GM19035 (cell line): ENCODE results near the gene KIF26B.
"Not testable (repeated sequence)": the region's sequence is repeated elsewhere in the genome, so short reads cannot be mapped to it uniquely, and the experiment has no call there.

Experiments
- ATAC-seq: cut with Tn5 transposase; IDR thresholded peaks from one replicate; pipeline ENCODE4 v1.9.1; 2021; ENCODE audit not compliant: unreplicated experiment

The KIF26B gene

DNA sequence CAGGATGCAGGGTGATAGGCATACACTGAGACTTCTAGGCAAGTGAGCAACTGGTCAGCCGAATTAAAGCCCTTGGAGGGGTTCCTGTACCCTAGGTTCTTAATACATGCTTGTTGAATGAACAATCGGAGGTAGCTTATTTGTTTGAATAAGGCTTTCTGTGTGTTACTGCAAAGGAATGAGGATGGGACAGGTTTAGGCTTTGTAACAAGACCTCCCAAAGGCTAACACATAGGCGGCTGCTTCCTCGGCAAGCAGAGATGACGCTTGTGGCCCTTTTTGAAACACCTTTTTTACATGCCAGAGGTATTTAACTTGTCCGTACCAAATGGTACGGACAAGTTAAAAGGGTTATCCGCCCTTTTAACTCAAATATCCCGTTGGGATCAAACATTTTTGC lies 511.6 kb downstream of the KIF26B start:
- ATAC-seq = no peak

DNA sequence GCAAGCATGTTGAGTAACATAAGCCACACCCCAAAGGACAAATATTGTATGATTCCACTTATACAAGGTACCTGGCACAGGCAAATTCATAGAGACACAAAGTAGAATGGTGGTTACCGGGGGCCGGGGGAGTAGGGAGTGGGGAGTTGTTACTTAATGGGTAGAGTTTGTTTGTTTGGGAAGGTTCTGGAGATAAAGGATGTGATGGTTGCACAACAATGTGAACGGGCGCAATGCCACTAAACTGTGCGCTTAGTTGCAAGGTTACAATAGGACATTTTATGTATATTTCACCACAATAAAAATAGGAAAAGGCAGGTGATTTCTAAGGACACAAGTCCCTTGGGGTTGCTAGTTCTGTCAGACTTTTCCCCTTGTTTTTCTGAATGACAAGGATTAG lies 516.6 kb downstream of the KIF26B start:
- ATAC-seq = no peak

DNA sequence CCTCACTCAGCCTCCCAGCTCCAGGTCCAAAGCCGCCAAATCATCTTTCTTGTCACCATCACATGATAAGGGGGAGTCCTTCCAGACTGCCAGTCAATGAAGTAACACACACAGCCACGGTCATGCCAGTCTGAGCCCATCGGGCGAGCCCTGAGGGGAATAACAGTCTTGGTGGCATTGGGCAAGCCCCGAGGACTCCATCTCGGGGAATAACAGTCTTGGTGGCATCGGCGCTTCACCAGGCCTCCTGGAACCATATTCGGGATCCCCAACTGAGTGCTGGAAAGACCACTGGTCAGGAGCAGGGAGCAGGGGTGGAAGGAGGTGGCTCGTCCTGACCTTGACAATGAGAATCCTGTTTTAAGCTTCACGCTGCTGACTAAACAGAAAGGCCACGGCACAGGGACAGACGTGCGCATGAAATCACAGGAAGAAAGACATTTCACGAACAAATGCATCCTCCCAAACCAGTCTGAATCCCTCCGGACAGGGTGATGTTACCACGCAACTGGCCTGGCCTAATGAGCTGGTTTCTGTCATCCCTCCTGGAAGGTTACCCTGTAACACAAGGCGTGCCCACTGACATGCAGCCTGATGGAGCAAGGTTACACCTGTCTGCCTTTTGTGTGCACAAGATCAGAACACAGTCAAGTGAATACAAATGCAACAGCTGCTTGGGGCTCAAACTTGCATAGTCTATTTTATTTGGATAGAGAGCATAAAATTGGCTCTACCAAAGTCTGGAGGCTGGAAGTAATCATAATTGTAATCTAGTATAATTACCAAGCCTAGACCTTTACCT lies 517.4 kb downstream of the KIF26B start:
- no peak for ATAC-seq

DNA sequence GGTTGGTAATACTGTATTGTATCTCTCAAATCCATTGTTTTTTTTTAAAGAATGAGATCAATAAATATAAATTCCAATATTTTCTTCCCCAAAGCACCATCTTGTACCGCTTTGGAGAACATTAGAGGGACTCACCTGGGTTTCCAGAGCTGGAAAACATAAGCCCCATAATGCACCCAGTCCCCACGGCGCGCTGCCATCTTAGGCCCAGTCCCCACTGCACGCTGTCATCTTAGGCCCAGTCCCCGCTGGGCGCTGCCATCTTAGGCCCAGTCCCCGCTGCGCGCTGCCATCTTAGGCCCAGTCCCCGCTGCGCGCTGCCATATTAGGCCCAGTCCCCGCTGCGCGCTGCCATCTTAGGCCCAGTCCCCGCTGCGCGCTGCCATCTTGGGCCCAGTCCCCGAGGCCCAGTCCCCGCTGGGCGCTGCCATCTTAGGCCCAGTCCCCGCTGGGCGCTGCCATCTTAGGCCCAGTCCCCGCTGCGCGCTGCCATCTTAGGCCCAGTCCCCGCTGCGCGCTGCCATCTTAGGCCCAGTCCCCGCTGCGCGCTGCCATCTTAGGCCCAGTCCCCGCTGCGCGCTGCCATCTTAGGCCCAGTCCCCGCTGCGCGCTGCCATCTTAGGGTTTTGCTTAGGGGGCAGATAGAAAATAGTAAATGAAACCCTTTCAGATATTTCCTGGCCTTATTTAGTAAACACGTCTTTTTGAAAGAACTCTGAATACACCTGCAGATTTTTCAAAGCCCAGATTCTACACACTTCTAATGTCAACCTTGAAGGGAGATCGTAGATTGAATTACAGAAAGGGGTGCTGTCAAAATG lies 518.3 kb downstream of the KIF26B start:
- not testable (repeated sequence) for ATAC-seq

DNA sequence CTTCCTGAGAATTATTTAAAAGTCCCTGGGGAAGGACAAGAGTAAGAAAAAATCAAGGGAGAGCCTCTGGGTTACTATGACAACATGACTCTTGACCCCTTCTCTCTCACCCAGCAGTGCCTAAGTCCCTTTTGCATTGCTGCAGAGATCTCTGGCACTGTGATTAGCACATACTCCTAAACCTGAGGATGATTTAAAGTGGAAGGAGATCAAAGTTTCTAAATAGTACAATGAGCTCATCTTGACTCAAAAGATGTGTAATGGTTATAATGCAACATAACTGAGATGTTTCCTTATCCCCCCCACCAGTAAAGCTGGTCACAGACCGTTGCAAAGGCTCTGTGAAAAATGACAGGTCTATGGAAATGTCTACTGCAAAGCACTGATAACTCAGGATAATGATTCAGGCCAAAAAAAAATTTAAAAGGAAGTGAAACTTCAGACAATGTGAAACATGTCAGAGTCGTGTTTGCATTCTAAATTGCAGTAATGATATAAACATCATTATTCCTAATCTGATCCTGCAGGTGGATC lies 519.2 kb downstream of the KIF26B start:
- ATAC-seq = no peak

DNA sequence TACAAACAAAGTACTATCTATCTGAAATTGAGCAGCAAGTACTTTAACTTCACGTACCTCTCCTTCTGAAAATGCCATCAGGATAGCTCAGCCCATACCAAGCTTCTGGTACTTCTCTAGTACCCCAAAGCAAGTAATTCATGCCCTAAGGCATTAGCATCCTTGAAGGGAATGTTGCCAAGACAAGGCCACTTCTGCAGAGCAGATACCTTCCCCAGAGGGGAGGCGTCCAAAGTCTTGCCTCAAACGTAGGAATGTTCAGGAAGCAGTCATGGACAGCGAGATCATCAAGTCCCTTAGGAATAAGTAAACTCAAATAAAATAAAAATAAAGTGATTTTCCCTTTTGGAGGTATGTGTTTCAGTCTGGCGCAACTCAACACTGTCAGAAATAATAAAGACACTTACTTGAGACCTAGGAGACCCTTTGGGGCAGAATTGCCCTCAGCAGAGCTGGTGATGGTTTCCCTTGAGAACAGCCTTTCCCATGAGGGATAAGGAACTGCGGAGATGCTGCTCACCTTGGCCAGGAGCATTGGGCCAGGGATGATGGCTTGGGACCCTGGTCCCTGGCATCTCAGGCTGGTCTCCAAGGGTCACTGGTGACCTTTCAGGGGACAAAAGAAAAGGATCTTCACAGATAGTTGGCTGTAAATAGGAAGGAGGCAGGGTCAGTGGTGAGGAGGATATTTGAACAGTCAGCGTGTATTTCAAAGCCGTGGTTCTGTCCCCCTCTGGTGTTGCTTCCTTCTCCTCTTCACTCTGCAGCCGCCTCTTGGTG lies 522.9 kb downstream of the KIF26B start:
- ATAC-seq = no peak

DNA sequence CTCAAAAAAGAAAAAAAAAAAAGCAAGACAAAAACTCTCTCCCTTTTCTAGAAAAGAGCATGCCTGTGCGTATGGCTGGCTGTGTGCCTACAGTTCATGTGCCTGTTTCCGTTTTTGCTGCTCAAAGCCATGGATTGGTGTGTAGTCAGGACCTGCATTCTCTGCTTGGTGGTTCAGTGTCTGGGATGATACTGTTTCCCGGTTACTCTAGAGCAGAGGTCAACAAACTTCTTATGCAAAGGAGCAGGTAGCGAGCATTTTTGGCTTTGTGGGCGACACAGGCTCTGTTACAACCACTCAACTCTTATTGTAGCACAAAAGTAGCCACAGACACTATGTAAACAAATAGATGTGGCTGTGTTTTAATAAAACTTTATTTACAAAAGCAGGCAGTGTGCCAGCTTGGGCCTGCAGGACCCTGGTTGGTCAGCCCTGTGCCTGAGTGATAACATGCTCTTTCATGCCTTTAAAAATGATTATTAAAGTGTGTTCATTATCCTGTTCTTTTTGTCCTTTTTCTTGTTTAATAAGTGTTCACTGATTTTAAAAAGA lies 524.2 kb downstream of the KIF26B start:
- ATAC-seq = no peak

DNA sequence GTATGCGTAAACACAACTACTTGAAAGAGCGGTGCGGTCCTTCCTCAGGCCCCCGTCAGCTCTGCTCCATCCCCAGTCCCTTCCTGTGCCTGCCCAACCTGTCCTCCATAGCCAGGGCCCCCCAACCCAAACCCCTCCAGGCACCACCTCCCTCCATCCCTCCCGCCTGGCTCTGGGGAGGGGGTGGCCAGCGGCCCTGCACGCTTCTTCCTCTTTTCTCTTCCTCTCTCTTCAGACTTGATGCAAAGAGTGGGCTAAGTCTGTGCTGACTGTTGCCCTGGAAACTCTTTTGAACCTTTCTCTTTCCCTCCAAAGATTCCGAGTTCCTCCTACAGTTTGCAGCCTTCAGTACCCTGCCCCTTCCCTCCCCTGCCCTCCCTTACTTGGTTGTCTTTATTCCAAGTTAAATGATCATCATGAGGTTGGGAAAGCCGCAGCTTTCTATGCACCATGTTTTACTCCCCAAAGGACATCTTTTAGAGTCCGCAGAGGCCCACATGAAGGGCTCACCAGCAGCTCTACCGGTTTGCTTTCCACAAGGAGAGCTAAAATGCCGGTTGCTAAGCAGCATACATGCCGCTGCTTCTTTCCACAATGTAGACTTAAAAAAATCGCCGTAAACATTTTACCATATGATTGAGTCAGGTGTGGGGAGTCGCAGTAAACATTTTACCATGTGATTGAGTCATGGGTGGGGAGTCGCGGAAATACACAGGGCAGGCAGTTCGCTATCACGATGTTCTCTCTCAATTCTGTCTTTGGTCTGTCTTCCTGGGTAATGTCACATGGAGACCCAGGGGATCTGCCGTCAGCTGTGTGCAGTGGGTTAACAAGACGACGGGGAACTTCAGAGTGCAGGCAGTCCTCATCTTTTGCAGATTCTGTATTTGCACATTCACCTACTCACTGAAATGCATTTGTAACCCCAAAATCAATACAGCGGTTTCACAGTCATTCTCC lies 525.3 kb downstream of the KIF26B start:
- no peak for ATAC-seq

DNA sequence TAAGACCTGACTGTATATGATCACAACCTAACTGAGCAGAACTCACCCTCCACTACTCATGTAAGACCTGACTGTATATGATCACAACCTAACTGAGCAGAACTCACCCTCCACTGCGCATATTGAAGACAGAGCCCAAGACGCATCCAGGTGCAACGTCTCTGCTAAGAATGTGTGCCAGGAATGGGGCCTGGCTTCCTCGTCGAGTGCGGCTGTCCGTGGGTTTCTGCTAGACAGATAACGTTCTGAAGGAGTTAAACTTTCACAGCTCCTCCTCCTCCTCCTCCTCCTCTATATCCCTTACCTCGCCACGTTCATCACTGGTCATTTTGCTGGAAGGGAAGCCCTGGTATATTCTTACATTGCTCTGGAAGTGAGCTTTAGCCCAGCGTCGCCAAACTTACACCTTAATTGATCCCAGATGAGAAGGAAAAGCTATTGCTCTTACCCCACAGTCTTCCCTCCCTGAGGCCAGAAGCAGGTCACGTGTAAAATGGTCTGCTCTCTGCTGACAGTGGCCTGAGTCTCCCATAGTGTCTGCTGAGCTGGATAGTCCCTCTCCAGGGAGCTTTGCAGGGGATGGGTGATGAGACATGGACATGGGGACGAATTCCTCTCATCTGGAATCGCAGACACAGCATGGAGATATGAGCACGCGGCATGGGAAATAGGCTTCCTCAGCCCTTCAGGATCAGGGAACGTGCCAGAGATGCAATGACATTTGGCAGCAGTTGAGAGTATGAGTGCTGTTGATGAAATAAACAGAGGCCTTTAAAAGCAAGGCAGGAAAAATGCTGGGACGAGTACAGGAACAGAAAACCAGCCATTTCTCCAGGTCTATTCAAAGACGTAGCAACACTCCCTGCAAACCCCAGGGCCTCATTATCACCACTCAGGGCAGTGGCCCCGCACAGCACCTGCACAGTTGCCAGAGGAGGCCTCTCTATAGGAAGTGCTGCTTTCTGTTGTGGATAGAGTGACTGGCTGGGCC lies 528.1 kb downstream of the KIF26B start:
- ATAC-seq = no peak

DNA sequence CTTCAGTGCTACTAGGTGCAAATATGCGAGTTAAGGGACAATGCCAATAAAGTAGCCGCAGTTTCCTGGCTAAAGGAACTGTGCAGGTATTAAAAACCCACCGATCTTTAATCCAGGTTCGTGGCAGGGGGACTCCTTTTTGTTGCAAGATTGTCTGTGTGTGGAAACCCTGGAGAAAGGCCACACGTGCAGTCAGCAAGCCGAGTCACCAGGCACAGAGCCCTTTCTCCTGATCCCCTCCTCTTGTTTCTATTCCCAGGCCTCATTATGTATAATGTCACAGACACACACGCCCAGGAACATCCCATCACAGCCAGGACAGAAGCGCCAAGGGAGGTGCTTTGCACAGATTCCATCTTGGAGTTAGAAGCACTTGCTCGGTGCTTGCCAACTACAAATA lies 528.9 kb downstream of the KIF26B start:
- ATAC-seq = no peak

DNA sequence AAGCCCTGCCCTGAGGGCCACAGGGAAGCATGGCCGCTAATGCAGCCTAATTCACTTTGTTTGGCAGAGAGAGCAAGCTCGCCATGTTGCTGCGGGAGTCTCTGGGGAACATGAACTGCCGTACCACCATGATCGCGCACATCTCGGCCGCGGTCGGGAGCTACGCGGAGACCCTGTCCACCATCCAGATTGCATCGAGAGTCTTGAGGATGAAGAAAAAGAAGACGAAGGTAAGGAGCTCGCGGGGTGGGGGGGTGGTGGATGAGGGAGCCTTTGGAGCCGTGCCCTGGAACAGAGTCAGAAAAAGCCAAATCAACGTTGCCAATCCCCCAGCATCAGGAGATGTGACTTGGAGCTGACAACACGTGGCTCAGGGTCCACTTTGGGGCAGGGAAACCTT lies 529.4 kb downstream of the KIF26B start:
- ATAC-seq = no peak

DNA sequence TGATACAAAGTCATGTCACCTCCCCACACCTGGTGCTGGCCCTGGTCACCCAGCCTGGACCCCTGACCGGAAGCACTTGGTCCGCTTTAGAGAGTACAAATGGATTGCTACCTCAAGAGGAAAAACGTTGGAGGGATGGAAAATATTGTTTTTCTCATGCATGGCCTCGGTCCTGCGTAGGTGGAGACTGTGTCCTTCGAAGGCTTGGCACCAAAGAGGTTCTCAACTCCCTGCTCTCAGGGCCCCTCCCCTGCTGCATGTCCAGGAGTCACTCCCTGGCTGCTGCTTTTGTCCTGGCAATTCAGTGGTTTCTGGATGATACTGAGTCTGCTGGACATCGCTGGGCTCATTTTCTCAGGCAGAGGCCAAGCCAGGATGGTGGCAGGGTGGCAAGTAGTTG lies 529.8 kb downstream of the KIF26B start:
- no peak for ATAC-seq

DNA sequence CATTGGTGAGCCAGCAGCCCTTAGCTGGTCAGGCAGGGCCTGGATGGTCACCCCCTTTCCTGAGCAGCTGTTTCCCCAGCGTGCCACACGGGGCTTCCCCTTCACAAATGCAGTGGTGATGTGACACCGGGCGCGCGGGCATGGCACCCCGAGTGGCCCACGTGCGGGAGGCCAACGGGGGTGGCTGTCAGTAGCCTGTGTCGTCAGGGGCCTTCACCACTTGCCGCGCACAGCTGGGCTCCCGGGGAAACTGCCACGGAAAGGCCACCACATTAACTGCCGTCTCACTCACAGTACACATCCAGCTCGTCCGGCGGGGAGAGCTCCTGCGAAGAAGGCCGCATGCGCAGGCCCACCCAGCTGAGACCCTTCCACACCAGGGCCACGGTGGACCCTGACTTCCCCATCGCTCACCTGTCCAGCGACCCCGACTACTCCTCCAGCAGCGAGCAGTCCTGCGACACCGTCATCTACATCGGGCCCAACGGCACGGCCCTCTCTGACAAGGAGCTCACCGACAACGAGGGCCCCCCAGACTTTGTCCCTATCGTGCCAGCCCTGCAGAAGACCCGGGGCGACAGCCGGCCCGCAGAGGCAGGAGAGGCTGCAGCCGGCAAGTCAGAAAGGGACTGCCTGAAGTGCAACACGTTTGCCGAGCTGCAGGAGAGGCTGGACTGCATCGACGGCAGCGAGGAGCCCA lies 530.5 kb downstream of the KIF26B start:
- no peak for ATAC-seq

DNA sequence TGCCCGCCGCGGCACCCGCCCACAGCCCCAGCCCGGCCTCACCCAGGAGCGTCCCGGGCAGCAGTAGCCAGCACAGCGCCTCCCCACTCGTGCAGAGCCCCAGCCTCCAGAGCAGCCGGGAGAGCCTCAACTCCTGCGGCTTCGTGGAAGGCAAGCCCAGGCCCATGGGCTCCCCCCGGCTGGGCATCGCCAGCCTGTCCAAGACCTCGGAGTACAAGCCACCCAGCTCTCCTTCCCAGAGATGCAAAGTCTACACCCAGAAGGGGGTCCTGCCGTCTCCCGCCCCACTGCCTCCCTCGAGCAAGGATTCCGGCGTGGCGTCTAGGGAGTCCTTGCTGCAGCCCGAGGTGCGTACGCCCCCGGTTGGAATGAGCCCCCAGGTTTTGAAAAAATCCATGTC lies 531.2 kb downstream of the KIF26B start:
- ATAC-seq = no peak

DNA sequence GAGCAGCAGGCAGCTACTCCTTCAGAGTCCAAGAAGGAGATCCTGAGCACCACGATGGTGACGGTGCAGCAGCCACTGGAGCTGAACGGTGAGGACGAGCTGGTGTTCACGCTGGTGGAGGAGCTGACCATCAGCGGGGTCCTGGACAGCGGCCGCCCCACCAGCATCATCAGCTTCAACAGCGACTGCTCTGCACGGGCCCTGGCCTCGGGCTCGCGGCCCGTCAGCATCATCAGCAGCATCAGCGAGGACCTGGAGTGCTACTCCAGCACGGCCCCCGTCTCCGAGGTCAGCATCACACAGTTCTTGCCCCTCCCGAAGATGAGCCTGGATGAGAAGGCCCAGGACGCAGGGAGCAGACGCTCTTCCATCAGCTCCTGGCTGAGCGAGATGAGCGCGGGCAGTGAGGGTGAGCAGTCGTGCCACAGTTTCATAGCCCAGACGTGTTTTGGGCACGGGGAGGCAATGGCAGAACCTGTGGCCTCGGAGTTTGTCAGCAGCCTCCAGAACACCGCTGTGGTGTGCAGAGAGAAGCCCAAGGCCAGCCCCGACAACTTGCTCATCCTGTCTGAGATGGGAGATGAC lies 531.8 kb downstream of the KIF26B start:
- ATAC-seq = no peak

DNA sequence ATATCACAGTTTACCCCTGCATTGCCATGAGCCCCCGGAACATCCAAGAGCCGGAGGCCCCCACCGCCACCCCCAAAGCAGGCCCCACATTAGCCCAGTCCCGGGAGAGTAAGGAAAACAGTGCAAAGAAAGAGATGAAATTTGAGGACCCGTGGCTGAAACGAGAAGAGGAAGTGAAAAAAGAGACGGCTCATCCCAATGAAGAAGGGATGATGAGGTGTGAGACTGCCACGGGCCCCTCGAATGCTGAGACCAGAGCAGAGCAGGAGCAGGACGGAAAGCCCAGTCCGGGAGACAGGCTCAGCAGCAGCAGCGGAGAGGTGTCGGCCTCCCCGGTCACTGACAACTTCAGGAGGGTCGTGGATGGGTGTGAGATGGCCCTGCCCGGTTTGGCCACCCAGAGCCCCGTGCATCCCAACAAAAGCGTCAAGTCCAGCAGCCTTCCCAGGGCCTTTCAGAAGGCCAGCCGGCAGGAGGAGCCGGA lies 532.4 kb downstream of the KIF26B start:
- ATAC-seq = no peak
